PC-9 (cell line): Measurements from ENCODE around the gene KCNK17. TPM values are rescaled to one million over a fixed set of nuclear protein-coding genes. Genes with fewer than 3 reads are reported as not detected.
A peak's percentile ranks its signal among the peaks of the same experiment; 100 is the strongest.

ENCODE experiments used
- BruUV-seq: library from RNA; stranded (reverse); fragments of 400-500 nt; replicated peaks from 2 replicates; lab custom pipeline; 2021; lab: Mats Ljungman, UMichigan
- CTCF ChIA-PET: fragments of 300-600 bp; sonication (Branson Sonifier 250); formaldehyde crosslinking; loops from one replicate; lab custom pipeline; 2022; ENCODE audit warnings: antibody characterized with exemption; lab: Charles Lee
- POLR2A ChIA-PET: fragments of 300-600 bp; sonication (Branson Sonifier 250); formaldehyde crosslinking; loops from one replicate; lab custom pipeline; 2022; ENCODE audit warnings: antibody characterized with exemption; ENCODE audit not compliant: unreplicated experiment; lab: Charles Lee
- DNase-seq, 2 experiments: peaks; one replicate each; pipeline versions ENCODE4 v3.0.0 to v3.0.0-alpha.2; 2015 to 2022; ENCODE audit warnings: mixed read lengths in 1 of 2
- H2AFZ ChIP-seq: fragments of 200-600 bp; sonication (generic); 2 replicates; pipeline ENCODE4 v1.8.1; 2017; ENCODE audit warnings: antibody characterized with exemption
- H3F3A ChIP-seq: fragments of 200-600 bp; sonication (generic); 2 replicates; pipeline ENCODE4 v1.8.1; 2017; ENCODE audit warnings: antibody characterized with exemption, mild to moderate bottlenecking, low read depth; ENCODE audit not compliant: insufficient read depth
- H3K27ac ChIP-seq: fragments of 200-600 bp; sonication (generic); 2 replicates; pipeline ENCODE4 v1.6.1; 2016; ENCODE audit warnings: mixed run types
- H3K27me3 ChIP-seq: fragments of 200-600 bp; sonication (generic); 2 replicates; pipeline ENCODE4 v1.6.1; 2016; ENCODE audit warnings: low read depth, mixed run types; ENCODE audit not compliant: insufficient read depth
- H3K36me3 ChIP-seq: fragments of 200-600 bp; sonication (generic); 2 replicates; pipeline ENCODE4 v1.6.1; 2016; ENCODE audit warnings: low read depth, mixed run types
- H3K4me1 ChIP-seq: fragments of 200-600 bp; sonication (generic); replicated peaks from 2 replicates; pipeline ENCODE4 v1.6.1; 2016; ENCODE audit warnings: mixed run types; ENCODE audit not compliant: insufficient read depth
- H3K4me2 ChIP-seq: fragments of 200-600 bp; sonication (generic); 2 replicates; pipeline ENCODE4 v1.6.1; 2017; ENCODE audit warnings: mixed run types
- H3K4me3 ChIP-seq: fragments of 200-600 bp; sonication (generic); 2 replicates; pipeline ENCODE4 v1.6.1; 2016; ENCODE audit warnings: mixed run types
- H3K79me2 ChIP-seq: fragments of 200-600 bp; sonication (generic); 2 replicates; pipeline ENCODE4 v1.6.1; 2017; ENCODE audit warnings: low read depth, mixed run types
- H3K9me2 ChIP-seq: fragments of 200-600 bp; sonication (generic); 2 replicates; pipeline ENCODE4 v1.8.1; 2017; ENCODE audit warnings: mild to moderate bottlenecking; ENCODE audit not compliant: insufficient read depth
- H3K9me3 ChIP-seq: fragments of 200-600 bp; sonication (generic); 2 replicates; pipeline ENCODE4 v1.8.1; 2016; ENCODE audit warnings: low read depth; ENCODE audit not compliant: insufficient read depth
- H4K20me1 ChIP-seq: fragments of 200-600 bp; sonication (generic); 2 replicates; pipeline ENCODE4 v1.8.1; 2017; ENCODE audit not compliant: insufficient read depth
- EZH2 ChIP-seq: fragments of 200-600 bp; sonication (generic); IDR thresholded peaks from 2 replicates; pipeline ENCODE4 v1.8.0; 2017; ENCODE audit warnings: antibody characterized with exemption, low read depth
- intact Hi-C: fragments of 100-400 bp; cut with micrococcal nuclease; formaldehyde crosslinking; loops from one replicate; pipeline ENCODE4 v1.10.0; 2022; ENCODE audit not compliant: unreplicated experiment
- total RNA-seq: library from RNA; stranded (reverse); gene quantifications from 2 replicates; pipeline ENCODE4 v1.2.3, GENCODE V29; 2021
- TF ChIP-seq, protein P1 (sequence below): fragments of 200-600 bp; sonication (generic); conservative IDR thresholded peaks from 2 replicates; pipeline ENCODE4 v1.6.1; 2017; ENCODE audit warnings: mixed run types, antibody characterized with exemption, mild to moderate bottlenecking, moderate library complexity

The KCNK17 gene
- total RNA-seq, 1 experiment from 2014 or later: not detected

DNA sequence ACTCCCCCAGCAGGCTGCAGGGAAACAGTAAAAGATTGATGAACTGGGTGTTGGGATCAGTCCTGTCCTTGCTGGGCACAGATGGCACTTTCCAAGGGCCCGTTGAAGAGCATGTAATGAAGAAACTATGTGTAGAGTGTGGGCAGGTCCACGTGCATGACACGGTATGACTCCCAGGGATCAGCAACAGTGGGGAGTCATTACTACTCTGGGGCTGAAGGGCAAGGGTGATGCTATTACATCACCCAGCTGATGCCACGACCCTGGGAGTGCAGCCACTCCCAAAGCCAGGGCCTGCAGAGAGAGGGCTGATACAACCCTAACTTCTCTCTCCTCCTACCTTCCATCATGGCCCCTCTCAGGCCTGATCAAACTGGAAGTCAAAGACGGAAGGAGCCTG lies 20.1 kb downstream of the KCNK17 start:
- H3K9me3 ChIP-seq: no peaks in the 10 kb centered on the region
- no peak overlapping the region for H3K27ac ChIP-seq
- POLR2A ChIA-PET: no interaction called here

DNA sequence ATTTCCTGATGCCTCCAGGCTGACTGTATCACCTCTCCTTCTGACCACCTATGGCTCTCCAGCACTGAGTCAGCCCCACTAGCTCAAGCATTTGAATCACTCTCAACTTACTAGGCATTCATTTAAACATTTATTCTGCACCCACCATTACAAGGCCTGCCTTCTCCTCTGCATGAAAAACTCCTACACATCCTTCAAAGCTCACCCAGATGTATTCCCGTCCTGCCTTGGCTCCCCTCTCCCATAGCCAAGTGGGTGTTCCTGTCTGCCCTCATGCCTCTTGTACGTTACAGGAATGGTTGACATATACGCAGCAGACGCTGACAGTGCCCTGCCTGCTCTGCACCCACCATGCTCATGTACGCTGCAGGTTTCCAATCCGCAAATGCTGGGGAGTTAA lies 21.6 kb downstream of the KCNK17 start:
- no TSS peak for BruUV-seq
- no peak overlapping the region for H2AFZ ChIP-seq
- no peak overlapping the region for H3K4me2 ChIP-seq
- no peak overlapping the region for H3K27ac ChIP-seq
- TF ChIP-seq, protein P1, sequence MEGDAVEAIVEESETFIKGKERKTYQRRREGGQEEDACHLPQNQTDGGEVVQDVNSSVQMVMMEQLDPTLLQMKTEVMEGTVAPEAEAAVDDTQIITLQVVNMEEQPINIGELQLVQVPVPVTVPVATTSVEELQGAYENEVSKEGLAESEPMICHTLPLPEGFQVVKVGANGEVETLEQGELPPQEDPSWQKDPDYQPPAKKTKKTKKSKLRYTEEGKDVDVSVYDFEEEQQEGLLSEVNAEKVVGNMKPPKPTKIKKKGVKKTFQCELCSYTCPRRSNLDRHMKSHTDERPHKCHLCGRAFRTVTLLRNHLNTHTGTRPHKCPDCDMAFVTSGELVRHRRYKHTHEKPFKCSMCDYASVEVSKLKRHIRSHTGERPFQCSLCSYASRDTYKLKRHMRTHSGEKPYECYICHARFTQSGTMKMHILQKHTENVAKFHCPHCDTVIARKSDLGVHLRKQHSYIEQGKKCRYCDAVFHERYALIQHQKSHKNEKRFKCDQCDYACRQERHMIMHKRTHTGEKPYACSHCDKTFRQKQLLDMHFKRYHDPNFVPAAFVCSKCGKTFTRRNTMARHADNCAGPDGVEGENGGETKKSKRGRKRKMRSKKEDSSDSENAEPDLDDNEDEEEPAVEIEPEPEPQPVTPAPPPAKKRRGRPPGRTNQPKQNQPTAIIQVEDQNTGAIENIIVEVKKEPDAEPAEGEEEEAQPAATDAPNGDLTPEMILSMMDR: no peak
- no peak for TF ChIP-seq EZH2
- DNase-seq: no peak
- H3K4me3 ChIP-seq: no peak overlapping the region
- ChIA-PET CTCF (no interaction called here), POLR2A (no interaction called here)
- H3K9me2 ChIP-seq: no peaks in the 10 kb centered on the region
- H4K20me1 ChIP-seq: no peaks in the 10 kb centered on the region
- H3K79me2 ChIP-seq: no peaks in the 10 kb centered on the region
- peaks cover 47% of the 10 kb centered on the region for H3K4me1 ChIP-seq
- H3K9me3 ChIP-seq: no peaks in the 10 kb centered on the region
- intact Hi-C loops: no loop called here
- H3K27me3 ChIP-seq: no peaks in the 10 kb centered on the region
- H3K36me3 ChIP-seq: no peaks in the 10 kb centered on the region
- no peaks in the 10 kb centered on the region; the same call in 1 of the 2 replicates for H3F3A ChIP-seq

More for the DNA sequence above, 20.1 kb downstream of the KCNK17 start:
- Histone ChIP-seq H4K20me1 (no peaks in the 10 kb centered on the region), H3K27me3 (no peaks in the 10 kb centered on the region), H2AFZ (no peak overlapping the region), H3F3A (no peaks in the 10 kb centered on the region; the same call in 1 of the 2 replicates), H3K4me2 (peak overlapping the region; percentile 34; the same call in 1 of the 2 replicates), H3K4me1 (peaks cover 58% of the 10 kb centered on the region), H3K4me3 (no peak overlapping the region), H3K9me2 (no peaks in the 10 kb centered on the region), H3K36me3 (no peaks in the 10 kb centered on the region), H3K79me2 (no peaks in the 10 kb centered on the region)
- CTCF ChIA-PET: no interaction called here
- no peak for TF ChIP-seq EZH2
- TF ChIP-seq, protein P1: no peak
- intact Hi-C loops: no loop called here
- DNase-seq: no peak
- BruUV-seq: no TSS peak

DNA sequence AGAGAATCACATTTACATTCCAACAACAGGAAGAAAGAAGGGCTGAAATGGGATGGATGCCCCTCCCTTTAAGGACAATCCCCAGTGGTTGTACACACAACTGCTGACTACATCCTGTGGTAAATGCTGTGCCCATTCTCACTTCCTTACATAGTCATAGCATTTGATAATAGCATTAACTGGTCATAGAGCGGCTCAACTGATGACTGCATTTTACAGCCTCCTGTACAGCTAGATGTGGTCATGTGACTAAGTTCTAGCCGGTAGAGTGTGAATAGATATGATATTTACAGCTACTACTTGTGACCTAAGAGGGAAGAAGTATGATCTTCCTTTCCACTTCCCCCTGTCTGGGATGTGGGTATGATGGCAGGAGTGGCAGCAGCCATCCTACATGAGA lies 24.7 kb downstream of the KCNK17 start:
- ChIA-PET CTCF (no interaction called here), POLR2A (no interaction called here)
- Histone ChIP-seq H3K27ac (no peak overlapping the region), H3K9me2 (no peaks in the 10 kb centered on the region), H3K4me2 (no peak overlapping the region), H3K4me3 (no peak overlapping the region), H3F3A (no peaks in the 10 kb centered on the region), H2AFZ (no peak overlapping the region), H3K9me3 (no peaks in the 10 kb centered on the region), H4K20me1 (no peaks in the 10 kb centered on the region), H3K4me1 (peaks cover 15% of the 10 kb centered on the region), H3K27me3 (no peaks in the 10 kb centered on the region), H3K79me2 (no peaks in the 10 kb centered on the region), H3K36me3 (no peaks in the 10 kb centered on the region)
- BruUV-seq: no TSS peak
- intact Hi-C loops: no loop called here
- no peak for DNase-seq
- TF ChIP-seq, protein P1: no peak
- no peak for TF ChIP-seq EZH2
